Tibial nerve (tissue), 4 donors: Measurements from ENCODE around the gene KAT8.

Source experiments
- CTCF ChIP-seq, 5 experiments: fragments of 200-600 bp in 3 of 5; fragments of 450-650 bp in 2 of 5; sonication (generic) in 3 of 5; IDR thresholded peaks; one replicate each; pipeline ENCODE4 v1.5.1; 2016 to 2019; ENCODE audit warnings: antibody characterized with exemption in 5 of 5, mild to moderate bottlenecking in 3 of 5, moderate library complexity in 2 of 5
- EP300 ChIP-seq, 2 donors: sonication (generic); formaldehyde crosslinking; IDR thresholded peaks; one replicate each; pipeline ENCODE4 v1.6.1; 2017; ENCODE audit warnings: antibody characterized with exemption in 2 of 2, mild to moderate bottlenecking in 1 of 2
- POLR2A ChIP-seq, 2 donors: fragments of 450-650 bp; IDR thresholded peaks; one replicate each; pipeline ENCODE4 v1.6.1; 2017; ENCODE audit warnings: antibody characterized with exemption in 2 of 2, mild to moderate bottlenecking in 2 of 2, moderate library complexity in 2 of 2

GRCh38 chr16:31078597-31079341, 38.7 kb upstream of the KAT8 start:
- TF ChIP-seq POLR2A (IDR thresholded peaks at IDR 0.05) (no peak), CTCF (IDR thresholded peaks at IDR 0.05) (no peak), EP300 (IDR thresholded peaks at IDR 0.05) (no peak)
